ENCODE data around the gene GRM7. TPM values are rescaled to one million over a fixed set of nuclear protein-coding genes. Genes with fewer than 3 reads are reported as not detected.

The GRM7 gene
- total and polyA plus RNA-seq, 9 of the 15 experiments (the other 6 are each of a cell fraction or from before 2014, with no cell fraction given), result not detected

DNA sequence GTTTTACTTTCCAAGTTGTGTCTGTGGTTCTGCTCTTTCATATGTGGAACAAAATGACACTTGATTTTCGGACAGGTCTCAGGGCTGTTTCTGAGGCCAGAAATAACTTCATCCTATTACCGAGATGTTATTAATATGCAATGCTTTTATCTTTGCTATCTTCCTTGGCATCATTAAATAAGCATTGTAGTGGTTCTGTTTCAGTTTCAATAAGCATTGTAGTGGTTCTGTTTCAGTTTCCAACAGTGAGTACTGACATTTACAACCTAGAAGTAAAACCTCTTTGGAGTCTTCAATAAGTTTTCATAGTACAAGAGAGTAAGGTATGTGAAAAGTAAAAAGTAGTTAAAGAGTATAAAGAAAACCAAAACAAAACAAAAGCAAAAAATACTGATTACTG, 746.2 kb downstream of the GRM7 start:
- H3K4me2 ChIP-seq (ENCODE audit: insufficient read depth, low read length), result no peak overlapping the region
- H3K79me2 ChIP-seq (ENCODE audit: control insufficient read depth, insufficient read depth, low read length), result no peaks in the 10 kb centered on the region
- in situ Hi-C loops (cut with MboI) (no loop called here), intact Hi-C loops (cut with micrococcal nuclease) (no loop called here)
- H2AFZ ChIP-seq (ENCODE audit: low read depth, low read length), result no peak overlapping the region
- no peak overlapping the region for H3K9ac ChIP-seq (ENCODE audit: insufficient read depth in 1 of 2, low read depth in 2 of 2, low read length in 2 of 2)
- POLR2A ChIA-PET, result no interaction called here
- no peaks in the 10 kb centered on the region for H3K9me1 ChIP-seq (ENCODE audit: control insufficient read depth, insufficient read depth, low read length)
- no peaks in the 10 kb centered on the region for H4K20me1 ChIP-seq (replicated peaks; ENCODE audit: control insufficient read depth, insufficient read depth, low read length)
- H3K36me3 ChIP-seq (ENCODE audit: control insufficient read depth, insufficient read depth, low read length), result no peaks in the 10 kb centered on the region
- 0% methylated on average over 2 of the region's 2 CpGs for WGBS (ENCODE audit: insufficient coverage, low coverage, missing lambda C conversion rate)
- no peak for FAIRE-seq
- no peak overlapping the region for H3K4me3 ChIP-seq
- H3K9me3 ChIP-seq (replicated peaks; ENCODE audit: control insufficient read depth, insufficient read depth, low read depth, low read length), result no peaks in the 10 kb centered on the region; the same call in 1 of the 2 replicates
- CTCF ChIA-PET (ENCODE audit: low intra/inter-chr PET ratio), result no interaction called here
- no peak for ATAC-seq
- no peak for TF ChIP-seq ZNF354B (CRISPR knock-in tag; IDR thresholded peaks at IDR 0.05)
- TF ChIP-seq ZNF324 (CRISPR knock-in tag; IDR thresholded peaks at IDR 0.05), result no peak
- TF ChIP-seq, protein P1, sequence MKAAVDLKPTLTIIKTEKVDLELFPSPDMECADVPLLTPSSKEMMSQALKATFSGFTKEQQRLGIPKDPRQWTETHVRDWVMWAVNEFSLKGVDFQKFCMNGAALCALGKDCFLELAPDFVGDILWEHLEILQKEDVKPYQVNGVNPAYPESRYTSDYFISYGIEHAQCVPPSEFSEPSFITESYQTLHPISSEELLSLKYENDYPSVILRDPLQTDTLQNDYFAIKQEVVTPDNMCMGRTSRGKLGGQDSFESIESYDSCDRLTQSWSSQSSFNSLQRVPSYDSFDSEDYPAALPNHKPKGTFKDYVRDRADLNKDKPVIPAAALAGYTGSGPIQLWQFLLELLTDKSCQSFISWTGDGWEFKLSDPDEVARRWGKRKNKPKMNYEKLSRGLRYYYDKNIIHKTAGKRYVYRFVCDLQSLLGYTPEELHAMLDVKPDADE (conservative IDR thresholded peaks at IDR 0.05; ENCODE audit: control insufficient read depth, low read depth, low read length), result no peak
- TF ChIP-seq MTF1 (CRISPR knock-in tag; IDR thresholded peaks at IDR 0.05; ENCODE audit: borderline replicate concordance), result no peak
- no peak for TF ChIP-seq ZNF263 (CRISPR knock-in tag; IDR thresholded peaks at IDR 0.05; ENCODE audit: borderline replicate concordance)
- no peak for TF ChIP-seq SFPQ (IDR thresholded peaks at IDR 0.05; ENCODE audit: low read depth, low read length)
- TF ChIP-seq PRPF4 (IDR thresholded peaks at IDR 0.05; ENCODE audit: insufficient read depth, low read depth, low read length, poor library complexity, severe bottlenecking), result no peak
- no peak for TF ChIP-seq JUN (IDR thresholded peaks at IDR 0.05; ENCODE audit: borderline replicate concordance, low read depth, low read length)
- no peak for TF ChIP-seq JUN (CRISPR knock-in tag; IDR thresholded peaks at IDR 0.05; ENCODE audit: borderline replicate concordance)
- TF ChIP-seq ETV1 (tag; conservative IDR thresholded peaks at IDR 0.05; ENCODE audit: low read depth), result no peak
- DNase-seq (ENCODE audit: extremely low read depth in 1 of 4, low spot score in 3 of 4), result no peak
- no peak overlapping the region for H3K27ac ChIP-seq (ENCODE audit: extremely low read depth, low read depth, low read length)
- no peaks in the 10 kb centered on the region for H3K4me1 ChIP-seq (replicated peaks in 1 of 2; ENCODE audit: control insufficient read depth in 2 of 2, insufficient read depth in 2 of 2, low read length in 2 of 2)
- no peaks in the 10 kb centered on the region for H3K27me3 ChIP-seq (ENCODE audit: control insufficient read depth in 2 of 2, insufficient read depth in 2 of 2, low read length in 2 of 2)
- BruUV-seq (replicated peaks), result no TSS peak

All from K562 (cell line).